Stimulated activated CD8-positive, alpha-beta memory T cell treated with anti-CD3 and anti-CD28 coated beads, Interleukin-15, amount 100 ng/mL, for 4 hours (primary cell): ENCODE data around the gene SDHAF2.
"Not testable (repeated sequence)": the region's sequence is repeated elsewhere in the genome, so short reads cannot be mapped to it uniquely, and the experiment has no call there.

ENCODE experiments used
- DNase-seq, 2 donors: peaks; one replicate each; pipeline ENCODE4 v3.0.0-alpha.2; 2020; ENCODE audit warnings: low read depth in 2 of 2

SDHAF2 gene

GRCh38 chr11:61425367-61426131 is 4.4 kb upstream of the SDHAF2 start:
- no peak for DNase-seq

GRCh38 chr11:61429346-61429690 is 606 bp upstream of the SDHAF2 start:
- peak; percentile 13 to 50 for DNase-seq

DNA sequence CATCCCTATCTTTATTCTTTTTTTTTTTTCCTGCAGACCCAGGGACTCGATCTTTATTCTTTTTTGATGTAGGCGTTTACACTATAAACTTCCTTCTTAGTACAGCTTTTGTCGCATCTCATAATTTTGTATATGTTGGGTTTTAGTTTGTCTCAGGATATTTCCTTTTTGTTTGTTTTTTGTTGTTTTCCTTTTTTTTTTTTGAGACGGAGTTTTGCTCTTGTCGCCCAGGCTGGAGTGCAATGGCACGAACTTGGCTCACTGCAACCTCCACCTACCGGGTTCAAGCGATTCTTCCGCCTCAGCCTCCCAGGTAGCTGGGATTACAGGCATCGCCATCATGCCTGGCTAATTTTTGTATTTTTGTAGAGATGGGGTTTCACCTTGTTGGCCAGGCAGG is 915 bp downstream of the SDHAF2 start:
- not testable (repeated sequence) for DNase-seq

- DNase-seq: no peak
Observed at GRCh38 chr11:61437496-61437895, 7.6 kb downstream of the SDHAF2 start.

DNA sequence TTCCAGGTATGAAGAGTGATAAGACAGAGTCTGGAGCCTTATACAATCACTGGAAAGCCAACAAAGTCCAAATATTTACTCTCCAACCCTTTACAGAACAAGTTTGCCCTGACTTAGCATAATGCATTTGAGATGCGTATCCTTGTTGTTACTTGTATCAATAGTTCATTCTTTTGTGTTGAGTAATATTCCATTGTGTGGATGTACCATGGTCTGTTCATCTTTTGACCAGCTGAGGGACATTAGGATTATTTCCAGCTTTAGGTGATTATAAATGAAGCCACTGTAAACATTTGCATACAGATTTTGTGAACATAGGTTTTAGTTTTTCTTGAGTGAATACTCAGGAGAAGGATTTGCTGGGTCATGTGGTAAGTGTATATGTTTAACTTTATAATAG is 9.7 kb downstream of the SDHAF2 start:
- no peak for DNase-seq

GRCh38 chr11:61442616-61443015 is 12.7 kb downstream of the SDHAF2 start:
- no peak for DNase-seq

GRCh38 chr11:61445516-61445915 is 15.6 kb downstream of the SDHAF2 start:
- no peak for DNase-seq

GRCh38 chr11:61446211-61446651 is 16.3 kb downstream of the SDHAF2 start:
- DNase-seq: peak; percentile 27 to 49

GRCh38 chr11:61447601-61448551 is 18.0 kb downstream of the SDHAF2 start:
- no peak for DNase-seq

- DNase-seq: no peak
Observed at GRCh38 chr11:61448552-61448927, 18.6 kb downstream of the SDHAF2 start.

GRCh38 chr11:61452825-61453224 is 22.9 kb downstream of the SDHAF2 start:
- DNase-seq: no peak

- no peak for DNase-seq
Observed at GRCh38 chr11:61453695-61454094, 23.8 kb downstream of the SDHAF2 start.

DNA sequence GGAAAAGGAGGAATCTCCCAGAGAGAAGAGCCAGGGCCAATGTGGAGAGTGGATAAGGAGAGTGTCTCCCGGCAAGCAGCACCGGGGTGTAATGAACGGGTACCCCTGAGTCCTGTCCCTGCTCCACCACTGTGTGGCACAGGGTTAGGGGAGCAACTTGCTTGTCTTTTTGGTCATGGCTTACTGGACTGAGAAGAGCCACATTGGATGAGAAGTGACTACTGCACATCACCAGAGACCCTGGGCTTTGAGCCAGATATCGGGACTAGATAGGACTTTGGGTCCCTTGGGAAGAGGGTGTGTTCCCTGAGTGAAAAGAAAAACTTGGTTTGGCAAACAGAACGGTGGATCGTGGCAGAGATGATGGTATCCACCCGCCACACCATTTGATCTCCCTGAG is 24.6 kb downstream of the SDHAF2 start:
- no peak for DNase-seq

GRCh38 chr11:61460474-61460881 is 30.6 kb downstream of the SDHAF2 start:
- no peak for DNase-seq

DNA sequence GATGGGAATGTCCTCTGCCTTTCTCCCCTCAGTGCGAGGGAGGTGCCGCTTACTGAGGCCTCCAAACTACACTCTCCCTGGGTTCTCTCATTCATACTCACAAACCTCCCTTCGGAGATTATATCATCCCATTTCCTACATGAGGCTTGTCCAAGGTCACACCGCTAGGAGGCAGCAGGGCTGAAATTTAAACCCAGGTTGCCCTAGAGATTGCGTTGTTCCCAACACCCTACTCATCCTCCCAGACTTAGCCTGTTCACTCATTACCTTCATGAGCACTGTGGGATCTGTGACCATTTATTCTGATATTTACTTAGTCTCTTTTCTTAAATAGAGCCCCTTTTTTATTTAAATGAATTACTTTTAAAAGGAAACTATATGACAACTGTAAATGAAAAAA is 31.1 kb downstream of the SDHAF2 start:
- no peak for DNase-seq

DNA sequence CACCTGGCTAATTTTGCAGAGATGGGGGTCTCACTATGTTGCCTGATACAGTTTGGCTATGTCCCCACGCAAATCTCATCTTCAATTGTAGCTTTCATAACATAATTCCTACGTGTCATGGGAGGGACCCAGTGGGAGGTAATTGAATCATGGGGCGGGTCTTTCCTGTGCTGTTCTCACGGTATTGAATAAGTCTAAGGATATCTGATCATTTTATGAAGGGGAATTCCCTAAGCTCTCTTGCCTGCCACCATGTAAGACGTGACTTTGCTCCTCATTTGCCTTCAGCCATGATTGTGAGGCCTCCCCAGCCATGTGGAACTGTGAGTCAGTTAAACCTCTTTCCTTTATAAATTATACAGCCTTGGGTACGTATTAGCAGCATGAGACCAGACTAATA is 37.7 kb downstream of the SDHAF2 start:
- not testable (repeated sequence) for DNase-seq

- DNase-seq: no peak
Observed at GRCh38 chr11:61468002-61468401, 38.1 kb downstream of the SDHAF2 start.

GRCh38 chr11:61472282-61472681 is 42.4 kb downstream of the SDHAF2 start:
- no peak for DNase-seq

GRCh38 chr11:61472868-61473267 is 42.9 kb downstream of the SDHAF2 start:
- no peak for DNase-seq

GRCh38 chr11:61473370-61474012 is 43.6 kb downstream of the SDHAF2 start:
- no peak for DNase-seq

- DNase-seq: no peak
Observed at GRCh38 chr11:61474013-61474643, 44.2 kb downstream of the SDHAF2 start.

DNA sequence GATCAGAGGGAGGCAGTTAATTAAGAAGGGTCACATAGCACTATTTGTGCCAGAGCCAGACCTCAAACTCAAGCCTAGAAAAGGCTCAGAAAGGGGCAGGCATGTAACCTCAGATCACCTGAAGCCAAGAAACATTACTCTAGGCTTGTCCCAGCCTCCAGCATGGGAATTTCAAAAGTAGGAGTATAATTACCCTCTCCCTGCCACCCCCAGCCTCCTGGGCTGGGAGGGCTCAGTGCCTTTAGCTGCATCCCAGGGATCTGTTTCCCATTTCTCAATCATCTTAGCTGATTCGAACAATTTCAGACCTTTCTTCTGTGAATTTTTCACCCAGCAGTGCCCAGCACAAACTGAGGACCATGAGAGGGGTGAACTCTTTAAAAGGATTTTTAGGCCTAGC is 45.5 kb downstream of the SDHAF2 start:
- DNase-seq: no peak
